ES-I3 (cell line): ENCODE measurements around the gene APPL2.
A peak's percentile ranks its signal among the peaks of the same experiment; 100 is the strongest.

Source experiments
- H3K36me3 ChIP-seq: 2 replicates; pipeline ENCODE4 v1.6.1; 2013; ENCODE audit warnings: mild to moderate bottlenecking, low read length, control low read depth, moderate library complexity; ENCODE audit not compliant: insufficient read depth
- H3K4me1 ChIP-seq: 2 replicates; pipeline ENCODE4 v1.6.1; 2013; ENCODE audit warnings: mild to moderate bottlenecking, control low read depth, low read length; ENCODE audit not compliant: insufficient read depth
- H3K9ac ChIP-seq: 2 replicates; pipeline ENCODE4 v1.6.1; 2013; ENCODE audit warnings: low read depth, mild to moderate bottlenecking, low read length, moderate library complexity
- H3K9me3 ChIP-seq: 2 replicates; pipeline ENCODE4 v1.6.1; 2013; ENCODE audit warnings: mild to moderate bottlenecking, low read length, moderate library complexity; ENCODE audit not compliant: control insufficient read depth, insufficient read depth

Gene APPL2

GRCh38 chr12:105239304-105239703 lies 3.3 kb upstream of the APPL2 start:
- Histone ChIP-seq H3K9ac (no peak overlapping the region), H3K36me3 (no peaks in the 10 kb centered on the region), H3K9me3 (no peaks in the 10 kb centered on the region), H3K4me1 (no peaks in the 10 kb centered on the region)

DNA sequence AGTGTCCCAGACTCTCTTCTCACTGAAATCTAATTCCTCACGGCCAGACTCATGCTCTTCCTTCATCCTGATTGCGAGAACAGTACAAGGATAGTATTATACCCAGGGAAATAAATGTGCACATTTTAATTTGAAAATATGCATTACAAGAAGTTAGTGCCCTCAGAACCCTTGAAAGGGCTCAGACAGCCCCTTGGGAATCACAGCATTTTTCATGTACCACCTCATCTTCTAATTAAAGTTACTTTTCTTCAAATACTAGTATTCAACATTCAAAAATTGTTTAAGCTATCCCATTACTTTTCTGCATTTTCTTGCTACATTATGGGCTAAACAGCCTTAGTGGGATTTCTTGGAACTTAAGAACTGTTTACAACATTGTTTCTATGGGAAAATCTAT lies 1.7 kb upstream of the APPL2 start:
- no peak overlapping the region for H3K9ac ChIP-seq
- H3K9me3 ChIP-seq = no peaks in the 10 kb centered on the region
- no peaks in the 10 kb centered on the region for H3K36me3 ChIP-seq
- no peaks in the 10 kb centered on the region for H3K4me1 ChIP-seq

DNA sequence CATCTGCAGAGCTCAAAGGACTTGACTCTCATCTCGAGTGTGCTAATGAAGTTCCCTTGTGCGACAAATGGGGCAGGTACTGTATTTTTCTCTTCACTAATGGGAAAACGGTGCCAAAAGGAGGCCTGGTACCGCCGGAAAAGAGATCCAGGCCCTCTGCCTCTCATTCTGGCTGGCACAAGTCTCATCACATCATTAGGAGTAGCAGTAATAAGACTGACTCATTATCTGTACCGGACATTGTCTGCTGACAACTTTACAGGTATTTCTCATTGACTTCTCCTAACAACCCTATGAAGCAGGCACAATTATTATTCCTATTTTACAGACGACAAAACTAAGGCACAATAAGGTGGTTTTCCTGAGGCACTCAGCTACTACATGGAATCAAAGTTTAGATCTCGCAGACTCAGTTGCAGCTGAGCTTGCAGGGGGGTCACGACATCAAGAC lies 668 bp downstream of the APPL2 start:
- Histone ChIP-seq H3K9ac (peak overlapping the region; percentile 72), H3K4me1 (no peaks in the 10 kb centered on the region), H3K36me3 (no peaks in the 10 kb centered on the region), H3K9me3 (no peaks in the 10 kb centered on the region)

GRCh38 chr12:105234197-105234596 lies 1.8 kb downstream of the APPL2 start:
- no peaks in the 10 kb centered on the region for H3K36me3 ChIP-seq
- H3K4me1 ChIP-seq = no peaks in the 10 kb centered on the region
- H3K9me3 ChIP-seq = no peaks in the 10 kb centered on the region
- no peak overlapping the region for H3K9ac ChIP-seq

DNA sequence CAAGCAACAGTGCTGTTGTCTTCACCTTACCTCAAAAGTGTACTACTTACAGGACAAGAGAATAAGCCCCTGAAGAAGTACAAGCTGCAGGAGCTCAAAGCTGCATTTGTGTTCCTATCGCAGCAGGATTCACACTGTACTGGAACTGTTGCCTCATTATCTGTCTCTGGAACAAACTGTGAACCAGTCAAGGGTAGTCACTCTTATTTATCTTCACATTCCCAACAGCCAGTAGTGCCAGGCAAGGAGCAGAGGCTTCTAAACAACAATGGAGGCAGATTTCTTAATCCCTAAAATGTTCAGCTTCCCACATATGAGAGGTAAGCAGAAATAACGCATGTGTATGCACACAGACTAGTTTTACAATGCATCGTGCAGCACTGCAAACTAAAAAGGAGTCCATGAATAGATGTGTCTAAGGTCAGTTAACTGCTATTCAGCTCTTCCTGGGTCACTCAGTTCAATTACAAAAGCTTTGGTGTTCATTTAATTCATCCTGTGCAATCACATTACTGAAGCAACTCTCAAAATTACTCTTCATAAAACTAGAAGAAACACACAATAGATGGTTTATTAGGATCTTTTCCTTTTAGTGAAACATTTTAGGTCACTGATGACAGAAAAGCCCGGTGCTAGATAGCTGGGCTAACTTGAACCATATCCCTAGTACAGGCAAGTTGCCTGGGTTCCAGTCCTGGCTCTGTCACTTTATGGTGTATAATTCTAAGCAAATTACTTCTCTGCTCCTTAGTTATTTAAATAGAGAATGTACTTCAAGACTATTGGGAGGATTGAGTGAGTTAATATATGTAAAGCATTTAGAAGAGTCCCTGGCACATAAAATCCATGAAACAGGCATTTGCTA lies 2.7 kb downstream of the APPL2 start:
- no peaks in the 10 kb centered on the region for H3K36me3 ChIP-seq
- H3K4me1 ChIP-seq = no peaks in the 10 kb centered on the region
- no peaks in the 10 kb centered on the region for H3K9me3 ChIP-seq
- no peak overlapping the region for H3K9ac ChIP-seq

DNA sequence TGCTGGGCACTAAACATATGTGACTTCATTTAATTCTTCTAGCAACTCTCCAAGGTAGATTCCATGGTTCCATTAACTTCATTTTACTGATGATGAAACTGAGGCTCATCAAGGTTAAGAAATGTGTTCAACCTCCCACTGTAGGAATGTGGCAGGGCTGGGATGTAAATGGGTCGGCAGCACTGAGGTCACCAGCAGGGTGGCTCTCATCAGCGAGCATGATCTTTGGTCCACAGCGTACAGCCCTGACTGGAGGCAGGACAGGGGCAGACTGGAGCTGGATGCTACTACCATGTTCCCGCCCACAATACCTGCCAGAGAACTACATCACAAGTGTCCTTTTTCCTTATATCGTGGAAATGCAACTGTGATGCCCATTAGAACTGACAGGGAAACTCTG lies 4.6 kb downstream of the APPL2 start:
- Histone ChIP-seq H3K4me1 (no peaks in the 10 kb centered on the region), H3K9me3 (no peaks in the 10 kb centered on the region), H3K36me3 (no peaks in the 10 kb centered on the region), H3K9ac (no peak overlapping the region)

- H3K9me3 ChIP-seq = no peaks in the 10 kb centered on the region
- H3K36me3 ChIP-seq = no peaks in the 10 kb centered on the region
- no peak overlapping the region for H3K9ac ChIP-seq
- H3K4me1 ChIP-seq = no peaks in the 10 kb centered on the region
Measured at GRCh38 chr12:105229371-105229770, 6.6 kb downstream of the APPL2 start.

GRCh38 chr12:105228966-105229365 lies 7.0 kb downstream of the APPL2 start:
- Histone ChIP-seq H3K36me3 (no peaks in the 10 kb centered on the region), H3K9me3 (no peaks in the 10 kb centered on the region), H3K4me1 (no peaks in the 10 kb centered on the region), H3K9ac (no peak overlapping the region)

DNA sequence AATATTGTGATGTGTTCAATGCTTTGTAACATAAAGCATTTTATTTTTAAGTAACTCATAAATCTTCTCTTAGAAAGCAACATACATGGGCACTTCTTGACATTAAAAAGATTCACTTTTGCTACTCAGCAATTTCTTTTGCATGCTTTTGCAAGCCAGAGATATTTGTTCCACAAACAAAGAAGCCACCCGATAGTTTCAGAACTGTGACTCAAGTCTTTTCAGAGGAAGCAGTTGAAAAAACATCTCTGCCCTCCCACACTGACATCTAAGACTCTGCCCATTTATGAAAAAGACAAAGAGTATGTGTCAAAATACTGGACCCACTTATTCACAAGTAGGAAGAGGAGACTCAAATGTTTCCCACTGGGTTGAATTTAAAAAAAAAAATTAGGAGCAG lies 7.5 kb downstream of the APPL2 start:
- no peaks in the 10 kb centered on the region for H3K4me1 ChIP-seq
- H3K9me3 ChIP-seq = no peaks in the 10 kb centered on the region
- no peaks in the 10 kb centered on the region for H3K36me3 ChIP-seq
- H3K9ac ChIP-seq = no peak overlapping the region

GRCh38 chr12:105227879-105228278 lies 8.1 kb downstream of the APPL2 start:
- no peak overlapping the region for H3K9ac ChIP-seq
- H3K4me1 ChIP-seq = no peaks in the 10 kb centered on the region
- H3K36me3 ChIP-seq = no peaks in the 10 kb centered on the region
- H3K9me3 ChIP-seq = no peaks in the 10 kb centered on the region

- H3K4me1 ChIP-seq = no peaks in the 10 kb centered on the region
- H3K9ac ChIP-seq = no peak overlapping the region
- no peaks in the 10 kb centered on the region for H3K9me3 ChIP-seq
- no peaks in the 10 kb centered on the region for H3K36me3 ChIP-seq
Measured at GRCh38 chr12:105226219-105226618, 9.8 kb downstream of the APPL2 start.

GRCh38 chr12:105225505-105226015 lies 10.4 kb downstream of the APPL2 start:
- no peaks in the 10 kb centered on the region for H3K9me3 ChIP-seq
- H3K9ac ChIP-seq = no peak overlapping the region
- H3K36me3 ChIP-seq = no peaks in the 10 kb centered on the region
- H3K4me1 ChIP-seq = no peaks in the 10 kb centered on the region

DNA sequence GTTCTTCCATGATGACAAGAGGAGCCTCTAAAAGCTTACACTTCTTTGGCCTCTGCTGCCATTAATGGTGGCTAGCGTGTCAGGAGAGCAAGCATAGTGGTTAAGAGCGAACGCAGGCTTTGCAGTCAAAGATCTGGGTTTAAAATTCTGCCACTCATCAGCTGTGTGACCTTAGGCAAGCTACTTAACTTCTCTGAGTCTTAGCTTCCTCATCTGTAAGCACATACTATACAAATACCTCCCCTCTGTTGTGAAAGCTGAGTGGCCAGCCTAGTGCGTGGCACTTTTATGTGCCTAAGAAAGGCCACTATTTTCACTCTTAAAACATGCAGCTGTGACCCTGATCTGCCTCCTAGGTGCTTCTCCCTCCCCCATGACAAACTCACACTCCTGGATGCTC lies 11.6 kb downstream of the APPL2 start:
- H3K9ac ChIP-seq = no peak overlapping the region
- no peaks in the 10 kb centered on the region for H3K9me3 ChIP-seq
- no peaks in the 10 kb centered on the region for H3K4me1 ChIP-seq
- H3K36me3 ChIP-seq = no peaks in the 10 kb centered on the region

DNA sequence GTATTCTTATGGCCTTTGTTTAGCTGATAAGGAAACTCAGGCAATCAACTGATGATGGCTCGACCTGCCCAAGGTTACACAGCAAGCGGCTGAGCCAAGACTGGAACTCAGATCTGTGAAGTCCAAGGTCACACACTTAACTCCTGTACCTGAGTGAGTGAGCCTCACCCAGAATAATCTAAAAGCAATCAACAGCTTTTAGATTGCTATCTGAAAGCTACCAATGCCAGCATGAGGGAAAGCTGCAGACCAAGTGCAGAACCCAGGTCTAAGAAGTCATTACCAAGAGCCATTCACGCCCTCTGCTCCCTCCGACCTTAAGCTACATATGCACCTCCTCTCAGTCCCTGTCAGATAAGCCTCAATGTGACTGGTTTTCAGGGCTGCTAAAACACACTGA lies 12.1 kb downstream of the APPL2 start:
- Histone ChIP-seq H3K4me1 (no peaks in the 10 kb centered on the region), H3K9ac (no peak overlapping the region), H3K9me3 (no peaks in the 10 kb centered on the region), H3K36me3 (no peaks in the 10 kb centered on the region)

GRCh38 chr12:105223352-105223845 lies 12.6 kb downstream of the APPL2 start:
- H3K4me1 ChIP-seq = no peaks in the 10 kb centered on the region
- H3K9ac ChIP-seq = no peak overlapping the region
- H3K36me3 ChIP-seq = no peaks in the 10 kb centered on the region
- H3K9me3 ChIP-seq = no peaks in the 10 kb centered on the region
